ENCODE data around the gene FAM131C. TPM values are rescaled to one million over a fixed set of nuclear protein-coding genes. Genes with fewer than 3 reads are reported as not detected.
A peak's percentile ranks its signal among the peaks of the same experiment; 100 is the strongest.
"Not testable (repeated sequence)": the region's sequence is repeated elsewhere in the genome, so short reads cannot be mapped to it uniquely, and the experiment has no call there.

FAM131C gene
- total and polyA plus RNA-seq, 2 experiments from 2014 or later: 0.71 to 1.3 TPM

DNA sequence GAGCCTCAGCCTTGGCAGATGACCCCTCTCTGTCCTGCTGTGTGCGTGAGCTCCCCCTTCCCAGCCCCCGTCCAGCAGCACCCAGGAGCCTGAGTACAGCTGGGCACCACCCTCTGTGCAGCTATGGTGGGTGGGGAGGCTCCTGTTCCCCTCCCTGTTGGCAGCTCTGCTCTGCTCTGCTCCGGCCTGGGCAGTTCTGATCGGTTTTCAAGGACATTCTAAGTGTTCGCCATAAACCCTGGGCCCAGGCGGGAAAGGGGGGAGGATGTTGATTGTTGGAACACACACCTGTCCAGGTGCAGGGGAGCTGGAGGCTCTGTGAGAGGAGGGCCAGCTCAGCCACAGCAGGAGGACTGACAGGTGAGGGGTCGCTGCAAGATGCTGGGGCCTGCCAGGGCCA is 29.9 kb downstream of the FAM131C start, which contains the start of gene CLCNKB (continued):
- TF ChIP-seq JUNB (IDR thresholded peaks at IDR 0.05; ENCODE audit: unreplicated experiment) (no peak), STAT1 (IDR thresholded peaks at IDR 0.05; ENCODE audit: unreplicated experiment) (no peak), EZH2 (IDR thresholded peaks at IDR 0.05; ENCODE audit: low read depth, unreplicated experiment) (no peak), ZNF331 (CRISPR knock-in tag; IDR thresholded peaks at IDR 0.05; ENCODE audit: low read depth) (no peak), NANOG (IDR thresholded peaks at IDR 0.05; ENCODE audit: borderline replicate concordance) (no peak)
- TF ChIP-seq, protein P1, sequence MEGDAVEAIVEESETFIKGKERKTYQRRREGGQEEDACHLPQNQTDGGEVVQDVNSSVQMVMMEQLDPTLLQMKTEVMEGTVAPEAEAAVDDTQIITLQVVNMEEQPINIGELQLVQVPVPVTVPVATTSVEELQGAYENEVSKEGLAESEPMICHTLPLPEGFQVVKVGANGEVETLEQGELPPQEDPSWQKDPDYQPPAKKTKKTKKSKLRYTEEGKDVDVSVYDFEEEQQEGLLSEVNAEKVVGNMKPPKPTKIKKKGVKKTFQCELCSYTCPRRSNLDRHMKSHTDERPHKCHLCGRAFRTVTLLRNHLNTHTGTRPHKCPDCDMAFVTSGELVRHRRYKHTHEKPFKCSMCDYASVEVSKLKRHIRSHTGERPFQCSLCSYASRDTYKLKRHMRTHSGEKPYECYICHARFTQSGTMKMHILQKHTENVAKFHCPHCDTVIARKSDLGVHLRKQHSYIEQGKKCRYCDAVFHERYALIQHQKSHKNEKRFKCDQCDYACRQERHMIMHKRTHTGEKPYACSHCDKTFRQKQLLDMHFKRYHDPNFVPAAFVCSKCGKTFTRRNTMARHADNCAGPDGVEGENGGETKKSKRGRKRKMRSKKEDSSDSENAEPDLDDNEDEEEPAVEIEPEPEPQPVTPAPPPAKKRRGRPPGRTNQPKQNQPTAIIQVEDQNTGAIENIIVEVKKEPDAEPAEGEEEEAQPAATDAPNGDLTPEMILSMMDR (conservative IDR thresholded peaks at IDR 0.05; ENCODE audit: low read depth in 2 of 2): no peak
- TF ChIP-seq, protein P2, sequence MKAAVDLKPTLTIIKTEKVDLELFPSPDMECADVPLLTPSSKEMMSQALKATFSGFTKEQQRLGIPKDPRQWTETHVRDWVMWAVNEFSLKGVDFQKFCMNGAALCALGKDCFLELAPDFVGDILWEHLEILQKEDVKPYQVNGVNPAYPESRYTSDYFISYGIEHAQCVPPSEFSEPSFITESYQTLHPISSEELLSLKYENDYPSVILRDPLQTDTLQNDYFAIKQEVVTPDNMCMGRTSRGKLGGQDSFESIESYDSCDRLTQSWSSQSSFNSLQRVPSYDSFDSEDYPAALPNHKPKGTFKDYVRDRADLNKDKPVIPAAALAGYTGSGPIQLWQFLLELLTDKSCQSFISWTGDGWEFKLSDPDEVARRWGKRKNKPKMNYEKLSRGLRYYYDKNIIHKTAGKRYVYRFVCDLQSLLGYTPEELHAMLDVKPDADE (IDR thresholded peaks at IDR 0.05): no peak

DNA sequence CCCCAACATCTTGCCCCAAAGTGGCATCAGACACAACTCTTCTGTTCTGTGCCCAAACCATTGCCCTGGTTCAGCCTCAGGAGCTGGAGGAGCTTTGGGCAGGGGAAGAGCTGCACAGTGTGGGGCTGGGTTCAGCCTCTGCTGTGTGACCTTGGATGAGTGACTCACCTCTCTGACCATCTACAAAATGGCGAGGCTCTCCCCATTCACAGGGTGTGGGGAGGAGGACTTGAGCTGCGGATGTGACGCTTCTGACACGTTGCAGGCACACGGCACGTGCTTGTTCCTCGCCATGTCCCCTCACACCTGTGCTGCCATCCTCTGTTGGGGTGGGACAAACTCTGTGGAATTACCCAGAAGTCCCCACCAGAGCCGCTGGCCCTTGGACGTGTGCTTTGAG is 30.8 kb downstream of the FAM131C start:
- not testable (repeated sequence) for H3K9me2 ChIP-seq (ENCODE audit: insufficient read depth); H3K9me3 Mint-ChIP-seq; H2AFZ ChIP-seq; H3K36me3 ChIP-seq (ENCODE audit: insufficient read depth); H3K4me3 Mint-ChIP-seq; H3K27me3 ChIP-seq (ENCODE audit: insufficient read depth); H3K4me1 ChIP-seq (ENCODE audit: insufficient read depth); H3F3A ChIP-seq (replicated peaks; ENCODE audit: low read depth); H3K4me2 ChIP-seq; H3K27ac ChIP-seq (ENCODE audit: low read depth); H4K20me1 ChIP-seq (replicated peaks; ENCODE audit: insufficient read depth); DNase-seq (ENCODE audit: low spot score); H3K79me2 ChIP-seq (replicated peaks; ENCODE audit: insufficient read depth); H3K4me1 Mint-ChIP-seq; H3K4me3 ChIP-seq; ATAC-seq; H3K36me3 Mint-ChIP-seq (ENCODE audit: low read depth); H3K27ac Mint-ChIP-seq
- H3K27me3 Mint-ChIP-seq (ENCODE audit: insufficient read depth, low read depth, poor library complexity): peaks cover 11% of the 10 kb centered on the region

DNA sequence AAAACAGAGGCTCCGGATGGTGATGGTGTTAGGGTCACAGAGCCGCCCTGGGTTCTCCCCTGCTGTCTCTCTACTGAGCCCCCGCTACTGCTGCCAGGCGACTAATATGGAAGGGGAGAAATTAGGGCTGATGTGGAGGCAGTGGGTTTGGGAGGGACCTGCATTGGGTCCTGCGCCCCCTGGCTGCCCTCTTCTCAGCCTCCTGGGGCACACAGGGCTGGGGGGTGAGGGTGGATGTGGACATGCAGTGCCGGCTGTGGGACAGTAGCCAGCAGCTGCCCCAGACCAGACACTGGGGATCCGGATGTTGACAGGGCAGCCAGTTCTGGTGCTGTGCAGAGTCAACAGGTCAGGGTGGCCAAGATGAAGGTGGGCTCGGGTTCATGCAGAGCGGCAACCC is 31.4 kb downstream of the FAM131C start:
- Mint-ChIP-seq H3K27ac (no peak overlapping the region), H3K27me3 (ENCODE audit: insufficient read depth, low read depth, poor library complexity) (peaks cover 12% of the 10 kb centered on the region), H3K9me3 (no peaks in the 10 kb centered on the region), H3K4me3 (no peak overlapping the region), H3K4me1 (peaks cover 7% of the 10 kb centered on the region; the same call in 2 of the 3 replicates), H3K36me3 (ENCODE audit: low read depth) (no peaks in the 10 kb centered on the region)
- Histone ChIP-seq H3K9me2 (ENCODE audit: insufficient read depth) (no peaks in the 10 kb centered on the region), H3K79me2 (replicated peaks; ENCODE audit: insufficient read depth) (no peaks in the 10 kb centered on the region), H3K27me3 (ENCODE audit: insufficient read depth) (no peaks in the 10 kb centered on the region), H3F3A (replicated peaks; ENCODE audit: low read depth) (no peaks in the 10 kb centered on the region), H3K27ac (ENCODE audit: low read depth) (no peak overlapping the region), H3K4me1 (ENCODE audit: insufficient read depth) (no peaks in the 10 kb centered on the region), H4K20me1 (replicated peaks; ENCODE audit: insufficient read depth) (no peaks in the 10 kb centered on the region), H3K4me3 (no peak overlapping the region), H3K36me3 (ENCODE audit: insufficient read depth) (no peaks in the 10 kb centered on the region), H2AFZ (no peak overlapping the region), H3K4me2 (no peak overlapping the region)
- TF ChIP-seq NANOG (IDR thresholded peaks at IDR 0.05; ENCODE audit: borderline replicate concordance): no peak
- TF ChIP-seq, protein P1 (conservative IDR thresholded peaks at IDR 0.05; ENCODE audit: low read depth in 2 of 2): peak; percentile 50 to 55
- ATAC-seq (peak; percentile 55), DNase-seq (ENCODE audit: low spot score) (peak; percentile 52)

Measured in GM23338 (cell line).